Neural cell (in vitro differentiated cells): ENCODE measurements around the gene ZNF274. TPM values are rescaled to one million over a fixed set of nuclear protein-coding genes. Genes with fewer than 3 reads are reported as not detected.

ENCODE experiments used
- H2AFZ ChIP-seq: fragments of 200-600, 300-800 bp; sonication (generic), shearing (Covaris generic); 2 replicates; pipeline ENCODE4 v1.6.0; 2014; ENCODE audit warnings: low read depth, mild to moderate bottlenecking, antibody characterized with exemption, low read length, moderate library complexity
- H3F3A ChIP-seq: fragments of 200-600 bp; shearing (Covaris generic); 2 replicates; pipeline ENCODE4 v1.6.1; 2016; ENCODE audit warnings: mild to moderate bottlenecking, moderate library complexity, mixed read lengths, antibody characterized with exemption, low read length; ENCODE audit not compliant: insufficient read depth, poor library complexity, severe bottlenecking
- H3K27ac ChIP-seq: fragments of 200-600, 300-800 bp; sonication (generic), shearing (Covaris generic); 2 replicates; pipeline ENCODE4 v1.5.1; 2014; ENCODE audit warnings: mild to moderate bottlenecking, low read length, moderate library complexity
- H3K27me3 ChIP-seq: fragments of 300-800, 200-600 bp; sonication (generic), shearing (Covaris generic); 2 replicates; pipeline ENCODE4 v1.6.0; 2014; ENCODE audit warnings: mild to moderate bottlenecking, low read depth, low read length, moderate library complexity; ENCODE audit not compliant: insufficient read depth
- H3K36me3 ChIP-seq: fragments of 300-800, 200-600 bp; sonication (generic), shearing (Covaris generic); 2 replicates; pipeline ENCODE4 v1.5.1; 2014; ENCODE audit warnings: mild to moderate bottlenecking, antibody characterized with exemption, low read length, moderate library complexity; ENCODE audit not compliant: insufficient read depth
- H3K4me2 ChIP-seq: fragments of 300-800, 200-600 bp; sonication (generic), shearing (Covaris generic); 2 replicates; pipeline ENCODE4 v1.6.0; 2014; ENCODE audit warnings: mild to moderate bottlenecking, low read length
- H3K4me3 ChIP-seq: fragments of 300-800, 200-600 bp; sonication (generic), shearing (Covaris generic); 2 replicates; pipeline ENCODE4 v1.5.1; 2014; ENCODE audit warnings: mild to moderate bottlenecking, low read length, moderate library complexity
- H3K79me2 ChIP-seq: fragments of 200-600 bp; shearing (Covaris generic); replicated peaks from 2 replicates; pipeline ENCODE4 v1.6.0; 2014; ENCODE audit warnings: mild to moderate bottlenecking, low read length, moderate library complexity; ENCODE audit not compliant: insufficient read depth
- H3K9ac ChIP-seq: fragments of 300-800, 200-600 bp; sonication (generic), shearing (Covaris generic); 2 replicates; pipeline ENCODE4 v1.6.1; 2016; ENCODE audit warnings: mild to moderate bottlenecking, low read length, mixed read lengths
- H3K9me2 ChIP-seq: fragments of 200-600 bp; shearing (Covaris generic); 2 replicates; pipeline ENCODE4 v1.6.1; 2016; ENCODE audit warnings: mild to moderate bottlenecking, low read length, mixed read lengths; ENCODE audit not compliant: insufficient read depth
- H3K9me3 ChIP-seq: fragments of 200-600, 300-800 bp; sonication (generic), shearing (Covaris generic); 2 replicates; pipeline ENCODE4 v1.6.1; 2016; ENCODE audit warnings: mild to moderate bottlenecking, mixed run types, low read length, moderate library complexity, mixed read lengths
- H4K20me1 ChIP-seq: fragments of 200-600 bp; shearing (Covaris generic); 2 replicates; pipeline ENCODE4 v1.6.1; 2016; ENCODE audit warnings: mild to moderate bottlenecking, mixed run types; ENCODE audit not compliant: insufficient read depth
- EP300 ChIP-seq: fragments of 450-650 bp; conservative IDR thresholded peaks from 2 replicates; pipeline ENCODE4 v1.6.1; 2014; ENCODE audit warnings: antibody characterized with exemption, mild to moderate bottlenecking, moderate library complexity; ENCODE audit not compliant: poor library complexity, severe bottlenecking
- EZH2 ChIP-seq: fragments of 200-600, 300-800 bp; shearing (Covaris generic), sonication (generic); IDR thresholded peaks from 2 replicates; pipeline ENCODE4 v1.6.1; 2014; ENCODE audit warnings: antibody characterized with exemption, low read length, borderline replicate concordance, mild to moderate bottlenecking; ENCODE audit not compliant: insufficient read depth, poor library complexity, severe bottlenecking
- MXI1 ChIP-seq: fragments of 450-650 bp; conservative IDR thresholded peaks from 2 replicates; pipeline ENCODE4 v1.6.1; 2014; ENCODE audit warnings: antibody characterized with exemption, mild to moderate bottlenecking; ENCODE audit not compliant: poor library complexity, severe bottlenecking
- POLR2AphosphoS5 ChIP-seq: IDR thresholded peaks from 2 replicates; pipeline ENCODE4 v1.6.1; 2012
- RAD21 ChIP-seq: fragments of 450-650 bp; conservative IDR thresholded peaks from 2 replicates; pipeline ENCODE4 v1.6.1; 2014; ENCODE audit warnings: antibody characterized with exemption, mild to moderate bottlenecking, moderate library complexity
- SMC3 ChIP-seq: fragments of 450-650 bp; conservative IDR thresholded peaks from 2 replicates; pipeline ENCODE4 v1.6.1; 2014; ENCODE audit warnings: antibody characterized with exemption, mild to moderate bottlenecking, moderate library complexity; ENCODE audit not compliant: poor library complexity
- TAF1 ChIP-seq: IDR thresholded peaks from 2 replicates; pipeline ENCODE4 v1.6.1; 2012; ENCODE audit warnings: low read depth
- polyA plus RNA-seq: library from polyadenylated mRNA; depleted of rRNA; stranded (reverse); fragments of >200 nt; gene quantifications from 2 replicates; pipeline ENCODE4 v1.2.3, GENCODE V29; 2014
- TF ChIP-seq, protein P1 (sequence below): IDR thresholded peaks from 2 replicates; pipeline ENCODE4 v1.6.1; 2012; ENCODE audit warnings: borderline replicate concordance
- TF ChIP-seq, protein P2 (sequence below): fragments of 450-650 bp; IDR thresholded peaks from 2 replicates; pipeline ENCODE4 v1.5.1; 2014; ENCODE audit warnings: antibody characterized with exemption, mild to moderate bottlenecking, moderate library complexity; ENCODE audit not compliant: poor library complexity, severe bottlenecking

Gene ZNF274
- polyA plus RNA-seq, 1 donor from 2014 or later = 47.2 TPM

DNA sequence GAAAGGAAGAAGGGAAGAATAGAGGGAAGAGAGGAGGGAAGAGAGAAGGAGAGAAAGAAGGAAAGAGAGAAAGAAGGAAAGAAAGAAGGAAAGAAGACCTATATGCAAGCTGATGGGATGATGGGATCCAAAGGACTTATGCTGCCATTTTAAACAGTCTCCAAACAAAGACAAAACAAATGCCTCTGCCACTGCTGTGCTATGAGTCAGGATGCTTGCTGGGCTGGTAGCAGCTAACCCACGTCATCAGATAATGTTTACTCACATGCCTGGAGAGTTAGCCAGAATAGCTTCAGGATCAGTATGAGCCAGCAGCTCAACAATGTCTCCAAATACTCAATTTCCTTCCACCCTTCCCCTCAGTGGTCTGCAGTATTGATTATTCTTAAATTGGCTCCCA is 12.0 kb upstream of the ZNF274 start:
- Histone ChIP-seq H3K27me3 (no peaks in the 10 kb centered on the region), H3K36me3 (no peaks in the 10 kb centered on the region), H3K4me3 (no peak overlapping the region), H3K27ac (no peak overlapping the region), H3F3A (no peaks in the 10 kb centered on the region), H4K20me1 (no peaks in the 10 kb centered on the region), H3K9me2 (no peaks in the 10 kb centered on the region), H3K79me2 (no peaks in the 10 kb centered on the region), H3K4me2 (no peak overlapping the region), H2AFZ (no peak overlapping the region), H3K9me3 (peaks cover 18% of the 10 kb centered on the region), H3K9ac (no peak overlapping the region)
- TF ChIP-seq SMC3 = no peak
- no peak for TF ChIP-seq EZH2
- TF ChIP-seq, protein P1, sequence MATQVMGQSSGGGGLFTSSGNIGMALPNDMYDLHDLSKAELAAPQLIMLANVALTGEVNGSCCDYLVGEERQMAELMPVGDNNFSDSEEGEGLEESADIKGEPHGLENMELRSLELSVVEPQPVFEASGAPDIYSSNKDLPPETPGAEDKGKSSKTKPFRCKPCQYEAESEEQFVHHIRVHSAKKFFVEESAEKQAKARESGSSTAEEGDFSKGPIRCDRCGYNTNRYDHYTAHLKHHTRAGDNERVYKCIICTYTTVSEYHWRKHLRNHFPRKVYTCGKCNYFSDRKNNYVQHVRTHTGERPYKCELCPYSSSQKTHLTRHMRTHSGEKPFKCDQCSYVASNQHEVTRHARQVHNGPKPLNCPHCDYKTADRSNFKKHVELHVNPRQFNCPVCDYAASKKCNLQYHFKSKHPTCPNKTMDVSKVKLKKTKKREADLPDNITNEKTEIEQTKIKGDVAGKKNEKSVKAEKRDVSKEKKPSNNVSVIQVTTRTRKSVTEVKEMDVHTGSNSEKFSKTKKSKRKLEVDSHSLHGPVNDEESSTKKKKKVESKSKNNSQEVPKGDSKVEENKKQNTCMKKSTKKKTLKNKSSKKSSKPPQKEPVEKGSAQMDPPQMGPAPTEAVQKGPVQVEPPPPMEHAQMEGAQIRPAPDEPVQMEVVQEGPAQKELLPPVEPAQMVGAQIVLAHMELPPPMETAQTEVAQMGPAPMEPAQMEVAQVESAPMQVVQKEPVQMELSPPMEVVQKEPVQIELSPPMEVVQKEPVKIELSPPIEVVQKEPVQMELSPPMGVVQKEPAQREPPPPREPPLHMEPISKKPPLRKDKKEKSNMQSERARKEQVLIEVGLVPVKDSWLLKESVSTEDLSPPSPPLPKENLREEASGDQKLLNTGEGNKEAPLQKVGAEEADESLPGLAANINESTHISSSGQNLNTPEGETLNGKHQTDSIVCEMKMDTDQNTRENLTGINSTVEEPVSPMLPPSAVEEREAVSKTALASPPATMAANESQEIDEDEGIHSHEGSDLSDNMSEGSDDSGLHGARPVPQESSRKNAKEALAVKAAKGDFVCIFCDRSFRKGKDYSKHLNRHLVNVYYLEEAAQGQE = no peak
- TF ChIP-seq MXI1 = no peak
- TF ChIP-seq RAD21 = no peak
- TF ChIP-seq POLR2AphosphoS5 = no peak
- TF ChIP-seq, protein P2, sequence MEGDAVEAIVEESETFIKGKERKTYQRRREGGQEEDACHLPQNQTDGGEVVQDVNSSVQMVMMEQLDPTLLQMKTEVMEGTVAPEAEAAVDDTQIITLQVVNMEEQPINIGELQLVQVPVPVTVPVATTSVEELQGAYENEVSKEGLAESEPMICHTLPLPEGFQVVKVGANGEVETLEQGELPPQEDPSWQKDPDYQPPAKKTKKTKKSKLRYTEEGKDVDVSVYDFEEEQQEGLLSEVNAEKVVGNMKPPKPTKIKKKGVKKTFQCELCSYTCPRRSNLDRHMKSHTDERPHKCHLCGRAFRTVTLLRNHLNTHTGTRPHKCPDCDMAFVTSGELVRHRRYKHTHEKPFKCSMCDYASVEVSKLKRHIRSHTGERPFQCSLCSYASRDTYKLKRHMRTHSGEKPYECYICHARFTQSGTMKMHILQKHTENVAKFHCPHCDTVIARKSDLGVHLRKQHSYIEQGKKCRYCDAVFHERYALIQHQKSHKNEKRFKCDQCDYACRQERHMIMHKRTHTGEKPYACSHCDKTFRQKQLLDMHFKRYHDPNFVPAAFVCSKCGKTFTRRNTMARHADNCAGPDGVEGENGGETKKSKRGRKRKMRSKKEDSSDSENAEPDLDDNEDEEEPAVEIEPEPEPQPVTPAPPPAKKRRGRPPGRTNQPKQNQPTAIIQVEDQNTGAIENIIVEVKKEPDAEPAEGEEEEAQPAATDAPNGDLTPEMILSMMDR = no peak
- no peak for TF ChIP-seq TAF1
- no peak for TF ChIP-seq EP300

DNA sequence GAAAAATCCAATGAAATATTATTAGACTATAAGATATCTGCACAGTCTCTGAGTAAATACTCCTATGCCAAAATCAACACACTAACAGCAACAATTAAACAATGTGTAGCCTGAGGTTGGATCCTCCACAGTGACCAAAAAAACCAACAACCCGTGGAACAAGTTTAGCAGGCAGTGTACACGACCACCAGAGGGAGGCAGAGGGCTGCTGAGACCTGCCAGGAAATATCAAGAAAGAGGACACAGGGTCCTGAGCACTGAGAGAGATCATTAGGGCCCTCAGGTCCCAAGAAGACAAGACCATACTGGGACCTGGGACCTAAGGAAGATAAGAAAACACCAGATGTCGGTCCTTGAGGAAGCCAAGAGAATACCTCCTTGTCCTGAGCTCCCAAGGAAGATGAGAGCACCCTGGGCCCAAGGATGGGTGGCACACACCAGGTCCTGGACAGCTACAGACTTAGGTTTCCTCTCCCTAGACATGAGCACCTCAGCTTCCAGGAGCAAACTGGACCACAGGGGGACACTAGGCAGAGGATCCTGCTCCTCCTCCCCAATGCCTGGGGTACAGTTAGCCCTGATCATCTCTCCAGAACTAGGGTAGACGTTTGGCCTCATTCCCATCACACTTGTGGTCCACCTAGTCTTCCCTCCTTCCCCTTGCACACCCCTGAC is 822 bp upstream of the ZNF274 start:
- no peaks in the 10 kb centered on the region for H3K9me2 ChIP-seq
- peaks cover 22% of the 10 kb centered on the region for H3K36me3 ChIP-seq
- no peak overlapping the region for H3K27ac ChIP-seq
- TF ChIP-seq, protein P2 = peak; percentile 28
- TF ChIP-seq EP300 (no peak), RAD21 (no peak), MXI1 (no peak), EZH2 (no peak)
- H3K4me3 ChIP-seq = peak overlapping the region; percentile 97
- peak overlapping the region; percentile 96 for H3K9ac ChIP-seq
- H3K9me3 ChIP-seq = peaks cover 49% of the 10 kb centered on the region
- H3K79me2 ChIP-seq = peaks cover 17% of the 10 kb centered on the region
- no peak overlapping the region for H3K4me2 ChIP-seq
- no peaks in the 10 kb centered on the region for H3K27me3 ChIP-seq
- H3F3A ChIP-seq = no peaks in the 10 kb centered on the region
- H2AFZ ChIP-seq = no peak overlapping the region
- H4K20me1 ChIP-seq = no peaks in the 10 kb centered on the region
